H1 (cell line): ENCODE measurements around the gene TXLNG. TPM values are rescaled to one million over a fixed set of nuclear protein-coding genes. Genes with fewer than 3 reads are reported as not detected.

Experiments used
- ASH2L ChIP-seq: fragments of 200-600, 300-600 bp; sonication (generic); IDR thresholded peaks from one replicate; pipeline ENCODE4 v1.7.1; 2017; ENCODE audit warnings: low read length
- BRCA1 ChIP-seq: IDR thresholded peaks from 2 replicates; pipeline ENCODE4 v1.6.1; 2012; ENCODE audit warnings: low read depth, low read length, improper control_type of control experiment
- CEBPB ChIP-seq: IDR thresholded peaks from 2 replicates; pipeline ENCODE4 v1.6.1; 2012; ENCODE audit warnings: low read depth, low read length
- CHD2 ChIP-seq: IDR thresholded peaks from 2 replicates; pipeline ENCODE4 v1.6.1; 2012; ENCODE audit warnings: low read length, improper control_type of control experiment
- CTBP2 ChIP-seq: IDR thresholded peaks from 2 replicates; pipeline ENCODE4 v1.7.0; 2011; ENCODE audit warnings: borderline replicate concordance, mild to moderate bottlenecking, moderate library complexity, mixed read lengths, low read length; ENCODE audit not compliant: insufficient read depth, insufficient read length
- GABPA ChIP-seq: IDR thresholded peaks from 2 replicates; pipeline ENCODE4 v1.6.1; 2011; ENCODE audit warnings: mild to moderate bottlenecking, low read length, moderate library complexity, borderline replicate concordance; ENCODE audit not compliant: insufficient read depth
- KDM1A ChIP-seq: fragments of 200-600, 300-600 bp; sonication (generic); IDR thresholded peaks from 2 replicates; pipeline ENCODE4 v1.7.1; 2016; ENCODE audit warnings: mild to moderate bottlenecking, low read length, borderline replicate concordance
- NANOG ChIP-seq: IDR thresholded peaks from 2 replicates; pipeline ENCODE4 v1.6.1; 2011; ENCODE audit warnings: low read length, low read depth, mild to moderate bottlenecking, inconsistent platforms; ENCODE audit not compliant: insufficient read depth, poor library complexity, severe bottlenecking
- POU5F1 ChIP-seq: IDR thresholded peaks from 2 replicates; pipeline ENCODE4 v1.6.1; 2011; ENCODE audit warnings: low read depth, mild to moderate bottlenecking, low read length, moderate library complexity
- RNF2 ChIP-seq: fragments of 200-900, 300-1000 bp; sonication (generic); IDR thresholded peaks from 2 replicates; pipeline ENCODE4 v1.7.1; 2016; ENCODE audit warnings: borderline replicate concordance, low read depth, mild to moderate bottlenecking, antibody characterized with exemption, low read length; ENCODE audit not compliant: poor library complexity, severe bottlenecking; ENCODE audit errors: missing control alignments
- SAP30 ChIP-seq: fragments of 300-600 bp; sonication (generic); IDR thresholded peaks from 2 replicates; pipeline ENCODE4 v1.7.1; 2012; ENCODE audit warnings: low read length, moderate library complexity, mild to moderate bottlenecking, inconsistent platforms; ENCODE audit not compliant: insufficient read depth, insufficient replicate concordance
- TAF1 ChIP-seq: IDR thresholded peaks from 2 replicates; pipeline ENCODE4 v1.6.1; 2011; ENCODE audit warnings: mild to moderate bottlenecking, low read depth, low read length
- YY1 ChIP-seq: IDR thresholded peaks from 2 replicates; pipeline ENCODE4 v1.6.1; 2011; ENCODE audit warnings: low read depth, mild to moderate bottlenecking, low read length
- ZNF274 ChIP-seq: IDR thresholded peaks from 2 replicates; pipeline ENCODE4 v1.7.0; 2012; ENCODE audit warnings: low read length, borderline replicate concordance; ENCODE audit errors: extremely low read depth
- polyA plus RNA-seq, 7 experiments: library from polyadenylated mRNA; depleted of rRNA in 3 of 7; stranded (reverse) in 5 of 7; unstranded in 2 of 7; fragments of >200 nt in 5 of 7; fragments of 200-250 nt in 2 of 7; gene quantifications; 1 replicate in 5 of 7; 2 replicates in 1 of 7; 4 replicates in 1 of 7; pipeline versions ENCODE4 v1.2.1 to v1.2.3, GENCODE V29; 2011 to 2013; ENCODE audit warnings: missing spikeins in 2 of 7, mixed read lengths in 2 of 7
- total RNA-seq: library from RNA; stranded (reverse); fragmentation: NEBNext Ultra II Directional; extraction: Animal tissue kit (Norgen Biotek cat#: 25700); gene quantifications from 2 replicates; pipeline ENCODE4 v1.2.1, GENCODE V29; 2021
- TF ChIP-seq, protein P1 (sequence below), 3 experiments: IDR thresholded peaks; 1 replicate in 2 of 3; 2 replicates in 1 of 3; pipeline versions ENCODE4 v1.5.1 to v1.6.1; 2011; ENCODE audit warnings: low read length in 3 of 3, mild to moderate bottlenecking in 3 of 3, inconsistent platforms in 2 of 3, low read depth in 1 of 3, moderate library complexity in 1 of 3; ENCODE audit not compliant: insufficient read depth in 1 of 3; ENCODE audit errors: control extremely low read depth in 1 of 3
- TF ChIP-seq, protein P2 (sequence below): IDR thresholded peaks from 2 replicates; pipeline ENCODE4 v1.6.1; 2012; ENCODE audit warnings: inconsistent platforms
- TF ChIP-seq, protein P3 (sequence below): IDR thresholded peaks from 2 replicates; pipeline ENCODE4 v1.6.1; 2012; ENCODE audit warnings: low read length, inconsistent platforms

TXLNG gene
- total and polyA plus RNA-seq, 2 of the 8 experiments (the other 6 are each of a cell fraction or from before 2014, with no cell fraction given) = 32.9 to 42.9 TPM

DNA sequence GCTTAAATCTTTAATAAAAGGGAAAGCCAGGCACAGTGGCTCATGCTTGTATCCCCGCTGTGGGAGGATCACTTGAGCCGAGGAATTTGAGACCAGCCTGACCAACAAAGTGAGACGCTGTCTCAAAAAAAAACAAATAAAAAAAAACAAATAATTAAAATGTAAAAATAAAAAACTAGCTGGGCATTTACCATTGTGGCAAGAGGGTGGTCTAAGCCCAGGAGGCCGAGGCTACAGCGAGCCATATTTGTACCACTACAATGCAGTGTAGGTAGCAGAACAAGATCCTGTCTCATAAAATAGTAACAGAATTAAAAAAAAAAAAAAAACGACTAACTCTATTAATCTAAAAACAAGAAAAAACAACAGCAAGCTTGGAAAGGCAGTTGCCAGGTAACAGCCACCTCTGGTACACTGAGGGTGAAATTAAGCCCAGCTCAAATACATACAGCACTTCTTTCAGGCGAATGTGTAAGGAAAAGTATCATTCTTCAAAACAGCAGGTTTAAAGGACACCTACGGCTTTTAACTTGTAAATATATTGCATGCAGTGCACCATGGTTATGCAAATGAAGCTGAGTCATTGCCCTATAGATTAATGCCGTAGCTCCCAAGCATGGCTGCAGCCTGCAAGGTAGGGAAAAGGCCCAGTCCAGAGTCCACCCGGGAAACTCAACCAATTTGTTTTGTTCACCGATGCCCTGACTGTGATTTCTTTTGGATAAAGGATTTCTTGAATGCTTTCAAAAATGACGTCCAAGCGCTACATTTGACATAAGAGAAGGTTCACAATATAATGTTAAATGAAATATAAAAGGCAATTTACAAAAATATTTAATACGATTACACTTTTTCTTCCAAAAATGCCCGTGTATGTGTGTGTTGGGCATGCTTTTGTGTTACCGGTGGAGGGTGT lies 14.5 kb upstream of the TXLNG start (continued):
- TF ChIP-seq, protein P1, sequence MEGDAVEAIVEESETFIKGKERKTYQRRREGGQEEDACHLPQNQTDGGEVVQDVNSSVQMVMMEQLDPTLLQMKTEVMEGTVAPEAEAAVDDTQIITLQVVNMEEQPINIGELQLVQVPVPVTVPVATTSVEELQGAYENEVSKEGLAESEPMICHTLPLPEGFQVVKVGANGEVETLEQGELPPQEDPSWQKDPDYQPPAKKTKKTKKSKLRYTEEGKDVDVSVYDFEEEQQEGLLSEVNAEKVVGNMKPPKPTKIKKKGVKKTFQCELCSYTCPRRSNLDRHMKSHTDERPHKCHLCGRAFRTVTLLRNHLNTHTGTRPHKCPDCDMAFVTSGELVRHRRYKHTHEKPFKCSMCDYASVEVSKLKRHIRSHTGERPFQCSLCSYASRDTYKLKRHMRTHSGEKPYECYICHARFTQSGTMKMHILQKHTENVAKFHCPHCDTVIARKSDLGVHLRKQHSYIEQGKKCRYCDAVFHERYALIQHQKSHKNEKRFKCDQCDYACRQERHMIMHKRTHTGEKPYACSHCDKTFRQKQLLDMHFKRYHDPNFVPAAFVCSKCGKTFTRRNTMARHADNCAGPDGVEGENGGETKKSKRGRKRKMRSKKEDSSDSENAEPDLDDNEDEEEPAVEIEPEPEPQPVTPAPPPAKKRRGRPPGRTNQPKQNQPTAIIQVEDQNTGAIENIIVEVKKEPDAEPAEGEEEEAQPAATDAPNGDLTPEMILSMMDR (IDR thresholded peaks at IDR 0.05; ENCODE audit: control extremely low read depth in 1 of 3, insufficient read depth in 1 of 3, low read depth in 1 of 3, low read length in 3 of 3) = no peak
- TF ChIP-seq, protein P2, sequence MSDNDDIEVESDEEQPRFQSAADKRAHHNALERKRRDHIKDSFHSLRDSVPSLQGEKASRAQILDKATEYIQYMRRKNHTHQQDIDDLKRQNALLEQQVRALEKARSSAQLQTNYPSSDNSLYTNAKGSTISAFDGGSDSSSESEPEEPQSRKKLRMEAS = no peak
- peak; percentile 34; the same call in 1 of the 2 replicates for TF ChIP-seq CEBPB
- no peak for TF ChIP-seq RNF2
- no peak for TF ChIP-seq KDM1A
- TF ChIP-seq, protein P3, sequence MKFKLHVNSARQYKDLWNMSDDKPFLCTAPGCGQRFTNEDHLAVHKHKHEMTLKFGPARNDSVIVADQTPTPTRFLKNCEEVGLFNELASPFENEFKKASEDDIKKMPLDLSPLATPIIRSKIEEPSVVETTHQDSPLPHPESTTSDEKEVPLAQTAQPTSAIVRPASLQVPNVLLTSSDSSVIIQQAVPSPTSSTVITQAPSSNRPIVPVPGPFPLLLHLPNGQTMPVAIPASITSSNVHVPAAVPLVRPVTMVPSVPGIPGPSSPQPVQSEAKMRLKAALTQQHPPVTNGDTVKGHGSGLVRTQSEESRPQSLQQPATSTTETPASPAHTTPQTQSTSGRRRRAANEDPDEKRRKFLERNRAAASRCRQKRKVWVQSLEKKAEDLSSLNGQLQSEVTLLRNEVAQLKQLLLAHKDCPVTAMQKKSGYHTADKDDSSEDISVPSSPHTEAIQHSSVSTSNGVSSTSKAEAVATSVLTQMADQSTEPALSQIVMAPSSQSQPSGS = no peak
- TF ChIP-seq TAF1 = 0 out of 2 replicates have a peak, but pooled peaks have one; percentile 33
- TF ChIP-seq ASH2L = no peak
- no peak for TF ChIP-seq SAP30
- peak; percentile 67 for TF ChIP-seq YY1
- TF ChIP-seq POU5F1 = peak; percentile 57; the same call in 1 of the 2 replicates
- TF ChIP-seq ZNF274 = no peak
- peak; percentile 50 for TF ChIP-seq NANOG
- TF ChIP-seq BRCA1 = no peak
- TF ChIP-seq GABPA = no peak
- TF ChIP-seq CTBP2 = no peak
- TF ChIP-seq CHD2 = no peak
